ENCODE measurements around the gene HEPHL1.

DNA sequence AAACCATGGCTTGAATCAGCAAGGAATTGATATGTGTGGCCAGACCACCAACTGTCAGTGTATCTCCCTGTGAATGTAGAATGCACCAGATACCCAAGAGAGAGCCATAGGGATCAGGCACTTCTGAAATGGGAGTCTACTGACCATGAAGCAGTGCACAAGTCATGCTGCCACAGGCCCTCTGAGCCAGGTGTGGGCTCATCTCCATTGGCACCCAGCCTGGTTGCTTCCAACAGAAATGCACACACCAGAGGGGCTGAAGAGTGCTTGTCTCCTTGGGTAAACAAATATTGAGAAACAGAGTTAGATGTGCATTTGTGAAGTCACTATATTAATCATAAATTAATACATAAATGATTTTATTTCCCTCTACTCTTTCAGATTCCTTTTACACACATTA, 79.1 kb downstream of the HEPHL1 start:
- TF ChIP-seq, protein P1, sequence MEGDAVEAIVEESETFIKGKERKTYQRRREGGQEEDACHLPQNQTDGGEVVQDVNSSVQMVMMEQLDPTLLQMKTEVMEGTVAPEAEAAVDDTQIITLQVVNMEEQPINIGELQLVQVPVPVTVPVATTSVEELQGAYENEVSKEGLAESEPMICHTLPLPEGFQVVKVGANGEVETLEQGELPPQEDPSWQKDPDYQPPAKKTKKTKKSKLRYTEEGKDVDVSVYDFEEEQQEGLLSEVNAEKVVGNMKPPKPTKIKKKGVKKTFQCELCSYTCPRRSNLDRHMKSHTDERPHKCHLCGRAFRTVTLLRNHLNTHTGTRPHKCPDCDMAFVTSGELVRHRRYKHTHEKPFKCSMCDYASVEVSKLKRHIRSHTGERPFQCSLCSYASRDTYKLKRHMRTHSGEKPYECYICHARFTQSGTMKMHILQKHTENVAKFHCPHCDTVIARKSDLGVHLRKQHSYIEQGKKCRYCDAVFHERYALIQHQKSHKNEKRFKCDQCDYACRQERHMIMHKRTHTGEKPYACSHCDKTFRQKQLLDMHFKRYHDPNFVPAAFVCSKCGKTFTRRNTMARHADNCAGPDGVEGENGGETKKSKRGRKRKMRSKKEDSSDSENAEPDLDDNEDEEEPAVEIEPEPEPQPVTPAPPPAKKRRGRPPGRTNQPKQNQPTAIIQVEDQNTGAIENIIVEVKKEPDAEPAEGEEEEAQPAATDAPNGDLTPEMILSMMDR (IDR thresholded peaks at IDR 0.05; ENCODE audit: borderline replicate concordance, extremely low read depth, low read length, poor library complexity, severe bottlenecking) = no peak
- TF ChIP-seq EZH2 (IDR thresholded peaks at IDR 0.05; ENCODE audit: borderline replicate concordance, low read depth, low read length, severe bottlenecking) = no peak
